Measurements from ENCODE around the gene SMIM12.

DNA sequence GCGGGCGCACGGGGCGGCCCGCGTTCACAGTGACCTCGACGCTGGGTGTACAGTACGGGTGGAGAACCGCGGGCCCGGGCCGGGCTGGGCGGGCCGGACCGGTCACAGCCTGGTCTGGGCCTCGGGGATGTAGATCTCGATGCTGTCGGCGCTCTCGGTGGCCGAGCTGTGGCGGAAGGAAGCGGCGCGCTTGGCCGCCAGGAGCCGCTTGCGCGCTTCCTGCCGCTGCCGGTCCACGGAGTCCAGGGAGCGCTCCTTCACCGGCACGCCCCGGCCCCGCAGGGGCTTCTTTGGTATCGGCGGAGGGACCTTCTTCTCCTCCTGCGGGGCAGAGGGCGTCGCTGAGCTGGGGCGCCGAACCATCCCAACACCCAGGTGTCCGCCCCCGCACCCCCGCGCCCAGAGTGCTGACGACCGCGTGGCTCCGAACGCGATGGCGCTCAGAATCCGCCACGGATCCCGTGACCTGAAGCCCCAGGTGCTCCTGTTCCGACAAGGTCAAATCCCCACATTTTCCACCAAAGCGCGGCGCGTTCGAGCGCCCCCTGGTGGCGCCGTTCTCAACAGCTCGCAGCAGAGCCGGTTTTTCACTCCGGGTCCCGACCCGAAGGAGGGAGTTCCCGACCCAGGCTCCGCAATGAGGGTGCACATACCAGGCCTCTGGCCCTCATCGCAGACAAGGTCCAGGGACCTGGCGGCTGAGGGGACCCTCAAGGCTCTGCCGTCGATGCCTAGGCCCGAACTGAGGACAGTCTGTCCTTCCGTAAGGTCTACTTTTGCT lies 6.6 kb upstream of the SMIM12 start:
- TF ChIP-seq ZNF70 (CRISPR knock-in tag; IDR thresholded peaks at IDR 0.05), result no peak
- TF ChIP-seq GLIS3 (CRISPR knock-in tag; IDR thresholded peaks at IDR 0.05), result no peak
- TF ChIP-seq ZC3H10 (CRISPR knock-in tag; IDR thresholded peaks at IDR 0.05), result no peak
- TF ChIP-seq, protein P1, sequence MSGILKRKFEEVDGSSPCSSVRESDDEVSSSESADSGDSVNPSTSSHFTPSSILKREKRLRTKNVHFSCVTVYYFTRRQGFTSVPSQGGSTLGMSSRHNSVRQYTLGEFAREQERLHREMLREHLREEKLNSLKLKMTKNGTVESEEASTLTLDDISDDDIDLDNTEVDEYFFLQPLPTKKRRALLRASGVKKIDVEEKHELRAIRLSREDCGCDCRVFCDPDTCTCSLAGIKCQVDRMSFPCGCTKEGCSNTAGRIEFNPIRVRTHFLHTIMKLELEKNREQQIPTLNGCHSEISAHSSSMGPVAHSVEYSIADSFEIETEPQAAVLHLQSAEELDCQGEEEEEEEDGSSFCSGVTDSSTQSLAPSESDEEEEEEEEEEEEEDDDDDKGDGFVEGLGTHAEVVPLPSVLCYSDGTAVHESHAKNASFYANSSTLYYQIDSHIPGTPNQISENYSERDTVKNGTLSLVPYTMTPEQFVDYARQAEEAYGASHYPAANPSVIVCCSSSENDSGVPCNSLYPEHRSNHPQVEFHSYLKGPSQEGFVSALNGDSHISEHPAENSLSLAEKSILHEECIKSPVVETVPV (CRISPR knock-in tag; IDR thresholded peaks at IDR 0.05), result no peak
- TF ChIP-seq TCF4 (CRISPR knock-in tag; IDR thresholded peaks at IDR 0.05; ENCODE audit: borderline replicate concordance), result no peak
